Heart right ventricle (tissue), 16 donors: ENCODE measurements around the gene TSC22D1. TPM values are rescaled to one million over a fixed set of nuclear protein-coding genes. Genes with fewer than 3 reads are reported as not detected.

Source experiments
- ATAC-seq, 8 donors: fragments of 200-7000 bp; cut with Tn5 transposase; one replicate each; pipeline ENCODE4 v1.9.1; 2020; ENCODE audit warnings: mild to moderate bottlenecking in 8 of 8, moderate library complexity in 8 of 8, moderate number of reproducible peaks in 1 of 8
- DNase-seq, 2 donors: peaks; one replicate each; pipeline ENCODE4 v3.0.0-alpha.2; 2020
- H3K27ac ChIP-seq, 10 donors: fragments of 200-600 bp; sonication (generic) in 2 of 10; one replicate each; pipeline versions ENCODE4 v1.5.0 to v1.8.0; 2020 to 2022; ENCODE audit warnings: mild to moderate bottlenecking in 3 of 10
- H3K27me3 ChIP-seq, 7 donors: fragments of 200-600 bp; one replicate each; pipeline ENCODE4 v1.8.0; 2021 to 2022; ENCODE audit warnings: mild to moderate bottlenecking in 2 of 7
- H3K36me3 ChIP-seq, 9 donors: fragments of 200-600 bp; sonication (generic) in 1 of 9; one replicate each; pipeline versions ENCODE4 v1.5.0 to v1.8.0; 2020 to 2022; ENCODE audit warnings: mild to moderate bottlenecking in 2 of 9
- H3K4me1 ChIP-seq, 9 donors: fragments of 200-600 bp; sonication (generic) in 1 of 9; one replicate each; pipeline versions ENCODE4 v1.5.0 to v1.8.0; 2020 to 2022; ENCODE audit warnings: mild to moderate bottlenecking in 4 of 9
- H3K4me3 ChIP-seq, 10 donors: fragments of 200-600 bp; sonication (generic) in 2 of 10; one replicate each; pipeline versions ENCODE4 v1.5.0 to v1.8.0; 2020 to 2022; ENCODE audit warnings: mild to moderate bottlenecking in 7 of 10, moderate library complexity in 2 of 10
- H3K9me3 ChIP-seq, 11 donors: fragments of 200-600 bp in 10 of 11; sonication (generic) in 2 of 11; one replicate each; pipeline versions ENCODE4 v1.5.0 to v1.8.0; 2013 to 2022; ENCODE audit warnings: mild to moderate bottlenecking in 2 of 11, control low read depth in 1 of 11, moderate library complexity in 1 of 11
- WGBS, 2 donors: extraction: QIAGEN DNeasy Blood & Tissue Kit; methylation state at CpG; one replicate each; pipeline ENCODE4 v1.1.7; 2013; ENCODE audit warnings: inconsistent platforms in 1 of 2; 5-methylcytosine and 5-hydroxymethylcytosine counted together
- intact Hi-C, 10 donors: fragments of 100-400 bp; cut with DNase I; formaldehyde crosslinking; loops; one replicate each; pipeline versions ENCODE4 v1.11.1 to v1.14.2; 2022
- polyA plus RNA-seq, 2 donors: library from polyadenylated mRNA; stranded (reverse); fragments of 200-250 nt; gene quantifications; one replicate each; pipeline ENCODE4 v1.2.3, GENCODE V29; 2013
- total RNA-seq, 10 donors: library from RNA; stranded (reverse); fragmentation: NEBNext Ultra II Directional in 3 of 10; extraction: Animal tissue kit (Norgen Biotek cat#: 25700) in 3 of 10; gene quantifications; one replicate each; pipeline versions ENCODE4 v1.2.1 to v1.2.4, GENCODE V29; 2021 to 2023
- TF ChIP-seq, protein P1 (sequence below), 9 donors: fragments of 200-600 bp; sonication (generic) in 2 of 9; IDR thresholded peaks; one replicate each; pipeline versions ENCODE4 v1.5.0 to v1.8.0; 2021 to 2022; ENCODE audit warnings: antibody characterized with exemption in 9 of 9, mild to moderate bottlenecking in 5 of 9, moderate library complexity in 1 of 9
- donor health status: Arrhythmogenic right ventricular cardiomyopathy.
- donor health status: ischemic (EF 13 %, LVEDD 7.1; RV severe dilation, severe dysfunction).
- donor health status: healthy with polysubstance abuse.
- donor health status: DM: no; HTN: yes; CAD: no.
- donor health status: DM: no; HTN: no; CAD: no.
- donor health status: ischemic (EF 25% LVEDD 6.9; RV normal size, moderate dysfunction).
- donor health status: ischemic (EF 25% LVEDD 5.7; RV mildly dilated, moderate dysfunction).
- donor health status: healthy.
- donor health status: DM: yes; HTN: yes; CAD: no.
- donor health status: Ischemic cardiomyopathy.
- donor health status: ischemic (EF 35%, LVEDD 5.7; RV mildly dilated, moderate dysfunction).
- donor health status: nonischemic (EF 11% LVEDD 7.7; RV severe dilation, severe dysfunction).
- donor health status: DM: yes; HTN: yes; CAD: no.
- donor health status: PGD.
- donor health status: ischemic (EF 29% LVEDD 5.4; RV normal size, mild dysfunction).
- donor health status: nonischemic (EF 23%, LVEDD 6.1; RV moderate dilation, normal function).

The TSC22D1 gene
- total and polyA plus RNA-seq, 12 donors = 48.5 to 200 (median 113) TPM

DNA sequence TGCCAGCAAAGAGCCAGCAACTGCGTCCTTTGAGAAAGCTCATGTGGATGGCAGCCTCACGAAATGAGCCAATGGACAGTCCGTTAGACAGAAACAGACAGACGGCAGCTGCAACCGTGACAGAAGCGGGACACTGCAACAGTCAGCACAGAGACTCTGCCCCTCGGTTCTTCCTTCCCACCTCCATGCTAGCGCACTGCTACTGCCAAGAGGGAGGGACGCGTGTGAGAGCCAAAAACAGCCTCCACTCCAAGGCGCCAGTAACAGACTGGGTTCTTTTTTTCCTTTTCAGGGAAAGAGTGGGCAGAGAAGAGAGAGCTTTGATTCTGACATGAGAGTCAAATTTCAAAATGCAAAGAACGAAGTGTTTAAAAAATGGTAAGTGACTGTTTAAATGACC is 125.0 kb downstream of the TSC22D1 start:
- H3K27ac ChIP-seq = no peak overlapping the region

DNA sequence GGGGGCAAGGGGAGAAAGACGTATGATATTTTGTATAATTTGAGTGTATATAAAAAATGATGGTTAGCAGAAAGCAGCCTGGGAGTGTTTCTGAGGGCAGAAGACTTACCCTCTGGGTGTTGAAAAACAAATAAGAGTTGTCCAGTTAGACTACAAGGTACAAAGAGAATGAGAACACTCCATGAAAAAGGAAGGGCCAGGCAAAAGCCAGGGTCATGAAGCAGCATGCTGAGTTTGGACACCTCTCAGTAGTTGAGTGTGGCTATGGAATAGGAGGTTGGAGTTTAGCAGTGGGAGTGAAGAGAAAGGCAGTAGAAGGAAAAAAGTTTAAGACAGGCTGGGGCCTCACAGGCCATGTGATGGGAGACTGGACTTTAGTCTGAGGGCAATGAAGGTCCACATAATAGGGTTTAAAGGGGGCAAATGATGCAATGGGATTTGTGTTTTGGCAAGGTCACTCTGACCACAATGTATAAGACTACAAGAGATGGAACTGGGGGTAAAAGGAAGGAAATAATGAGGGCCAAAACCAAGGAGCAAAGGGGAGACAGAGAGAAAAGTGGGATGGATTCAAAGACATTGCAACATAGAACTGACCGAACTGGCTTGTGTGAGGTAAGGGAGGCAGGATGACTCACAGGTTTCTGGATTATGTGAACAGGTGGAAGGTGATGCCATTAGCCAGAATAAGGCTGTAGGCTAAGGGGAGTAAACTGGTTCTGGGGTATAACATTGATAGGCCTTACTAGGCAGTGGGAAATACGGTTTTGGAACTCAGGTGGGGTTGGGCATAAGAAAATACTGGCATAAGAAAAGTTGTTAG is 125.9 kb downstream of the TSC22D1 start:
- Histone ChIP-seq H3K4me3 (no peak overlapping the region), H3K36me3 (no peaks in the 10 kb centered on the region), H3K27me3 (no peaks in the 10 kb centered on the region), H3K9me3 (peaks cover 0 to 6% (median 0%) of the 10 kb centered on the region in 11 donors), H3K4me1 (peaks cover 0 to 8% (median 0%) of the 10 kb centered on the region in 9 donors), H3K27ac (no peak overlapping the region)
- 93 to 97% methylated on average over 3 of the region's 3 CpGs for WGBS, 2 donors
- ATAC-seq = peak in 1 of 8 donors; percentile 14
- intact Hi-C loops = loop anchor here in 1 of 10 donors (10.0 kb wide), 1 partner anchor 405 kb away; no protein-coding TSS in a partner anchor
- no peak for DNase-seq
- TF ChIP-seq, protein P1, sequence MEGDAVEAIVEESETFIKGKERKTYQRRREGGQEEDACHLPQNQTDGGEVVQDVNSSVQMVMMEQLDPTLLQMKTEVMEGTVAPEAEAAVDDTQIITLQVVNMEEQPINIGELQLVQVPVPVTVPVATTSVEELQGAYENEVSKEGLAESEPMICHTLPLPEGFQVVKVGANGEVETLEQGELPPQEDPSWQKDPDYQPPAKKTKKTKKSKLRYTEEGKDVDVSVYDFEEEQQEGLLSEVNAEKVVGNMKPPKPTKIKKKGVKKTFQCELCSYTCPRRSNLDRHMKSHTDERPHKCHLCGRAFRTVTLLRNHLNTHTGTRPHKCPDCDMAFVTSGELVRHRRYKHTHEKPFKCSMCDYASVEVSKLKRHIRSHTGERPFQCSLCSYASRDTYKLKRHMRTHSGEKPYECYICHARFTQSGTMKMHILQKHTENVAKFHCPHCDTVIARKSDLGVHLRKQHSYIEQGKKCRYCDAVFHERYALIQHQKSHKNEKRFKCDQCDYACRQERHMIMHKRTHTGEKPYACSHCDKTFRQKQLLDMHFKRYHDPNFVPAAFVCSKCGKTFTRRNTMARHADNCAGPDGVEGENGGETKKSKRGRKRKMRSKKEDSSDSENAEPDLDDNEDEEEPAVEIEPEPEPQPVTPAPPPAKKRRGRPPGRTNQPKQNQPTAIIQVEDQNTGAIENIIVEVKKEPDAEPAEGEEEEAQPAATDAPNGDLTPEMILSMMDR (IDR thresholded peaks at IDR 0.05) = no peak

More for the DNA sequence above, 125.0 kb downstream of the TSC22D1 start:
- DNase-seq (no peak), ATAC-seq (no peak)
- peaks cover 0 to 8% (median 0%) of the 10 kb centered on the region in 9 donors for H3K4me1 ChIP-seq
- H3K9me3 ChIP-seq = peaks cover 0 to 2% (median 0%) of the 10 kb centered on the region in 11 donors
- intact Hi-C loops = loop anchor here in 1 of 10 donors (10.0 kb wide), 1 partner anchor 406 kb away; no protein-coding TSS in a partner anchor
- no peak overlapping the region for H3K4me3 ChIP-seq
- H3K36me3 ChIP-seq = no peaks in the 10 kb centered on the region
- TF ChIP-seq, protein P1 (IDR thresholded peaks at IDR 0.05) = no peak
- WGBS, 2 donors = 94 to 97% methylated on average over 12 of the region's 12 CpGs
- no peaks in the 10 kb centered on the region for H3K27me3 ChIP-seq

DNA sequence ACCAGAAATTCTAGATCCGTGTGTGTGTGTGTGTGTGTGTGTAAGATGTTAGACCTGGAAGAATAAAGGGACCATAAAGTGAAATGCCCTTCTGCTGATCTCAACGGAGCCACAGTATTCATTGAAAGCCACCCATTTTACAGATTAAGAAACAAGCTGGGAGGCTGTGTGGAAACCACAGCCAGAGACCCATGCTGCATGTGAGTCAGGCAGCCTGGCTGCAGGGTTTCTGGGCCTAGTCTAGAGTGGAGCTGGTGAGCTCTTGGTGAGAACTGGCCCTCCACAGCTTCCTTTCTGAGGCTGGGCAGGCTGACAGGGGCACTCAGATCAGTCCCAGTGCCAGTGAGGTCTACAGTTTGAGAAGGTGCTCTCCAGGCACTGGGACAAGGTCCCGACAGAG is 127.3 kb downstream of the TSC22D1 start:
- no peak overlapping the region for H3K27ac ChIP-seq
- intact Hi-C loops = no loop called here
- H3K9me3 ChIP-seq = peaks cover 0 to 7% (median 0%) of the 10 kb centered on the region in 11 donors
- H3K4me1 ChIP-seq = peaks cover 0 to 8% (median 0%) of the 10 kb centered on the region in 9 donors
- H3K4me3 ChIP-seq = no peak overlapping the region
- 75% methylated on average over 3 of the region's 3 CpGs for WGBS, 2 donors
- H3K36me3 ChIP-seq = no peaks in the 10 kb centered on the region
- DNase-seq = no peak
- ATAC-seq = no peak
- H3K27me3 ChIP-seq = no peaks in the 10 kb centered on the region
- TF ChIP-seq, protein P1 (IDR thresholded peaks at IDR 0.05) = no peak

DNA sequence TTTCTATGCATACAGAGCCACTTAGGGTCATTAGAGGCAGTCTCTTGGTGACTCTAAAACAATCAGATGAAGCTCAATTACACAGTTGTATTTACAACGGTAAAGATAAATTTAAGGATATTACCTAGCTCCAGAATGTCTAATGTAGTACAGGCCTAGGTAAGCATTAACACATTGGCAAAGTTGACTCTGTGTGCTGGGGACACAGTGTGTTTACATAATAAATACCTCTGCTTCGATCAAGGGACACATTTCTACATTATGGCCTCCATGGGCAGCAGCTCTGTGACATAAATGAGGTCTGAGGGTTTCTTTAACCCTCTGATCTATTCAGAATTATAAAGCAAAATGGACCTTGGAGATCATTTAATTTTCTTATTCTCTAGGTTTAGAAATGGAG is 127.8 kb downstream of the TSC22D1 start:
- Histone ChIP-seq H3K27ac (no peak overlapping the region), H3K9me3 (peaks cover 0 to 7% (median 0%) of the 10 kb centered on the region in 11 donors), H3K27me3 (no peaks in the 10 kb centered on the region), H3K4me1 (peaks cover 0 to 8% (median 0%) of the 10 kb centered on the region in 9 donors), H3K4me3 (no peak overlapping the region), H3K36me3 (no peaks in the 10 kb centered on the region)
- intact Hi-C loops = no loop called here
- DNase-seq = no peak
- ATAC-seq = no peak
- TF ChIP-seq, protein P1 (IDR thresholded peaks at IDR 0.05) = no peak
- 83 to 84% methylated on average over 2 of the region's 2 CpGs for WGBS, 2 donors
